Fibroblast of lung (primary cell): ENCODE measurements around the gene MAP4K1.

Source experiments
- CTCF ChIP-seq, 2 donors: IDR thresholded peaks in 1 of 2; conservative IDR thresholded peaks in 1 of 2; 1 replicate in 1 of 2; 2 replicates in 1 of 2; pipeline ENCODE4 v1.5.1; 2011 to 2012; ENCODE audit warnings: low read length in 2 of 2, control low read depth in 1 of 2, inconsistent platforms in 1 of 2, low read depth in 1 of 2, mild to moderate bottlenecking in 1 of 2
- EZH2 ChIP-seq: IDR thresholded peaks from 2 replicates; pipeline ENCODE4 v1.5.1; 2012; ENCODE audit warnings: low read length, control low read depth, mild to moderate bottlenecking; ENCODE audit errors: missing control alignments

GRCh38 chr19:38649305-38650171, 31.8 kb upstream of the MAP4K1 start:
- TF ChIP-seq CTCF (conservative IDR thresholded peaks at IDR 0.05 in 1 of 2, IDR thresholded peaks at IDR 0.05 in 1 of 2; ENCODE audit: low read depth in 1 of 2, low read length in 2 of 2), result no peak
- TF ChIP-seq EZH2, result no peak
